HTERT RPE-1 (cell line): Measurements from ENCODE around the gene ASCC1.

ENCODE experiments used
- in situ Hi-C: fragments of 300-500 bp; cut with MboI; formaldehyde crosslinking; loops from 4 replicates; pipeline ENCODE4 v1.14.3; 2020; ENCODE audit warnings: low sequenced_read_pairs

Gene ASCC1

DNA sequence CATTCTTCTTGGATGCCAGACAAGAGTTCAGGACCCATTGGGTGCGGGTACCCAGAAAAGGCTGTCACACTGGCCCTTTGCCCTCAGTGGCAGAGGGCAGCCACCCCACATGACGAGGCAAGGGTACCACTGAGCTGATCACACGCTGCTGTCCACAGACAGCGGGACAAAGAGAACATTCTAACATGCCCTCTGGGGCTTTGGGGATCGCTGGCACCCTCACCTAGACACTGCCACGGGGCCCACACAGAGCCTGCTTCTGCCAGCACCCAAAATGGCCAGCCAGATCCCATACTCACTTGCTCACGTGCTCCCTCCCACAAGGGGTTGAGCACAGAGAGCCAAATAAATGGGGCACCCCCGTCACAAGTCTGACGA is 111.0 kb downstream of the ASCC1 start:
- in situ Hi-C loops, result no loop called here

DNA sequence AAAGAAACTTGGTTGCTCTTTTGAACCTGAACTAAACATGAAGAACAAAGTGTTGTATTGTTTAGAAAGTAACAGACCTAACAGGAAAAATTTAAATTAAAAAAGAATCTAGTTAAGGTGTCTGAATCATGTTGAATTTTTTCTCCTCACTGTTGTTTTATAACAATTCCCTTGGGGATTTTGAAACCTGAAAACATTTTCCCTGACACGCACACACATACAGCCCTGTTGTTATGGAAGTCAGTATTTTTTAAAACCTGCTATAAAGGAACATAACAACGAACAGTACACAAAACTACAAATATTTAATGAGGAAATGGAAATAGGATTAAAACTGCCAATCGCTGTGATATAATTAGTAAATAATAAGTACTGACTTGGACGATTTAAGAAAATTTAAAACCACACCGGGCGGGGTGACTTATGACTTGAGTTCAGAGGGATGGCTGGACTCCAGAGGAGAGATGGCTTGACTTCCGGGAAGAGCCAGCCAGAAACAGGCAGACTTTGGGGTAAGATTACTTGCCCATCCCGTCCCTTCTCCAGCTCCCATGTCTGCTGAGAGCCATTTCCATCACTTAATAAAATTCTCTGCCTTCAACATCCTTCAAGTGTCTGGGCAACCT is 111.5 kb downstream of the ASCC1 start:
- in situ Hi-C loops, result no loop called here

DNA sequence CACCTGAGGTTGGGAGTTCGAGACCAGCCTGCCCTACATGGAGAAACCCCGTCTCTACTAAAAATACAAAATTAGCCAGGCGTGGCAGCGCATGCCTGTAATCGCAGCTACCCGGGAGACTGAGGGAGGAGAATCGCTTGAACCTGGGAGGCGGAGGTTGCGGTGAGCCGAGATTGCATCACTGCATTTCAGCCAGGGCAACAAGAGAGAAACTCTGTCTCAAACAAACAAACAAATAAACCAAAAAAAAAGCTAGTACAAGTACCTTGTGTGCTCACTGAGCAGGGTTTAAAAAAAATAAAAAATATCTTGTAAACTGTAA is 116.5 kb downstream of the ASCC1 start:
- in situ Hi-C loops, result no loop called here

DNA sequence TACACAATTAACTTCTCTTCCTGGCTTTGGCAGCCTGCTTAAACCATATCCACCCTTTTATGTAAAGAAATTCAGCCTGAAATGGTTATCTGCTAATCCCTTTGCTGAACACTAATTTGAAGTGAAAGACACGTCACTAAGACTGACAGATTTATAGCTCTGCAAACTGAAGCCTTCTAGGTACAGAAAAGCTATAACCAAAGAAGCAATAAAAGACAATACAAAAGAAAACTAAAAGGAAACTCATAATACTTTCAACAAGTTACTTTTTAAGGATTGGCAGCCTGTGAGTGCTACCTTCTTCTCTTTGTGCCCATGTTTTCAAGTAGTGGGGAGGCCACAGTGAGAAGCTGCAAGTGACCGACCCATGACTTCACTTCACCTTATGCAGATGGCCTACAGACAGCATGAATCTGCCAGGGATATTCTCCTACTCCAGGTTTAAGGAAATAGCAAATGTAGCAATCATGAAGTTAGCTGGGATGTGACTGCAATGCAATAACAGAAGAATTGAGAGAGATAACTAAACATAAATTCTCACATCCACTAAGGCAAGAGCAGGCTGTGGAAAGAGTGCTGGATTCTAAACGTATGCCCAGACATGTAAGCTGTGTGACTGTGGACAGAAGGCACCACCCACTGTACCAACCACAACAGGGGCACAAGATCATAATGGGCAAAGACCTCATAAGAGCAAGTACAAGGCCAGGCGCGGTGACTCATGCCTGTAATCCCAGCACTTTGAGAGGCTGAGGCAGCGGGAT is 117.1 kb downstream of the ASCC1 start:
- in situ Hi-C loops, result no loop called here

DNA sequence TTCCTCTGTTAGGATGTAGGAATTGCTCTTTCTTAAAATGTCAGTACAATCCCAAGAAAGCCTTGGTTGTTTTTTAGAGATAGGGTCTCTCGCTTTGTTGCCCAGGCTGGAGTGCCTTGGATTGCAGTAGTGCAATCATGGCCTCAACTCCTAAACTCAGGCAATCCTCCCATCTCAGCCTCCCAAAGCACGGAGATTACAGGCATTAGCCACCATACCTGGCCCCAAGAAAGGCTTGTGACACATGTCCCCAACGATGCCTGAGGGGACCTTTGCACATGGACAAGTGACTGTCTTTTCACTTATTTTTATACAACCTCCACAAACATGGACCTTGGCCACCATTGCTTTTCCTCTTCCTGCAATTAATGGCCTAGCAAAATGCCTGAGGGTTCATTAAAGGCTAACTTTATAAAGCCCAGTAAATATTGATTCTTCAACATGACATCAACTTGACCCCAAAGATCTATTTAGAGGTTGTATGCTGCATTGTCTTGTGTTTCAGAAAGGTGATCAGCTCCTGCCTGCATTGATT is 117.7 kb downstream of the ASCC1 start:
- in situ Hi-C loops, result no loop called here

DNA sequence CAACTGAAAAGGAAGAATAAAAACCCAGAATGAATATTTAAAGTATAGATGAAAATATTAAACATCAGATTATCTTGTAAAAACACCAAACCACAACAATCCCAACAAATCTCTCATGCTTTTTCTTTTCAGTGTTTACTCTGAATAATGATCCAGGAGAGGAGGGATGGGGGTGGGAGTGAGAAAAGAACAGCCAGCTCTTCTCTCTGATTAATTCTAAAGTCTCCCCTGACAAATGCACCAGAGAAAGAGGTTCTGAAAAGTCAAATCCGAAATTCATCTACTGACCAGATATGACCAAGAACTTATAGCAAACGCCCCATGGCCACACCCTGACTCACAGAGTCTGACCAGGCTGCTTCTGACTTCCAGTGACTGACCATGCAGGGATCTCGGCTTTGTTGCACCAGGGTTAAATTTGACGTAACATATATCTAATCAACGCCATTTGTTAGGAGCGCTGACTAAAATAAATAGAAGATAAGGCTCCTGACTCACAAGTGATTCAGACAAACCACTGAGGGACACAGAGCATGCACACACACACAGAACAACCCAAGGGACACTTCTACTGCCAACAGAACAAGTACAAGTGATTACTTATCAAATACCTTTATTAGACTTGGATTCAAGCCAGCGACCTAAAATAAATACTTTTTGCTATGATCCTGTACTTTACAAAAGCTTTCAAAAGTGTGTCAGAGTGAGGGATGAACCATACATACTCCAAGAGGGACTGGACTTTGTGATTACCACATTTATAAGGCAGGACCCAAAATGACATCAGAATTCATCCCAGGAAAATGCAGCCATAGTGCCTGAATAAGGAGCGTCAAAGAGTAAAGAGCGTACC is 118.4 kb downstream of the ASCC1 start:
- in situ Hi-C loops, result no loop called here

DNA sequence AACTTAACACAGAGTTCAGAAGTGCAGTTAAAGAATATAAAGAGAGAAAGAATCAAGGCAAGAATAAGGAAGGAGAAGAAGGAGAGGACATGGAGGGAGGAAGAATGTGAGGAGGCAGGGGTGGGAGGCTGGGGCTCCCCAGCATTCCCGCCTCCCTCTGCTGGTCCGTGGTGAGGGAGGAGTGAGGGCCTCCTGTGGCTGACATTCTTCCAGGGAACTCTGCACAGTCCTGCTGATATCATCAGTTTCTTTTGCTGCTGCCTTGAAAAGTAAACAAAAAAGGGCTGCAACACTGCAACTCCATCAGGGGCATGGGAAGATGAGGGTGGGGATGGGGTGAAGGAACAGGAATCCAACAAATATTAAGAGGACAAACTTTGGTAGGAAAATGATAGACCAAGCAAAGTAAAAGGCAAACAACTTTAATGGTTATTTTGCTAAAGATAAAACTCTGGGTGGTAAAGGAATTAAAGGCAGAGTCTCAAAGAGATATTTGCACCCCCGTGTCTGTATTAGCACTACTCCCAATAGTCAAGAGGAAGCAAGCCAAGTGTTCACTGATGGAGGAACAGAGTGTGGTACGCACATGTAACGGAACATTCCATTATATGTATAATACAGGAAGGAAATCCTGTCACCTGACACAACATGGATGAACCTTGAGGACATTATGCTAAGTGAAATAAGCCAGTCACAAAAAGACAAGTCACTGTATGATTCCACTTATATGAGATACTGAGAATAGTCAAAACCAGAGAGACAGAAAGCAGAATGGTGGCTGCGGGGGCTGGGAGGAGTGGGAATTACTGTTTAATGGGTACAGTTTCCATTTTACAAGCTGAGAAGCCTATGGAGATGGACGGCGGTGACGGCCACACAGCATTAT is 119.7 kb downstream of the ASCC1 start:
- in situ Hi-C loops, result no loop called here

DNA sequence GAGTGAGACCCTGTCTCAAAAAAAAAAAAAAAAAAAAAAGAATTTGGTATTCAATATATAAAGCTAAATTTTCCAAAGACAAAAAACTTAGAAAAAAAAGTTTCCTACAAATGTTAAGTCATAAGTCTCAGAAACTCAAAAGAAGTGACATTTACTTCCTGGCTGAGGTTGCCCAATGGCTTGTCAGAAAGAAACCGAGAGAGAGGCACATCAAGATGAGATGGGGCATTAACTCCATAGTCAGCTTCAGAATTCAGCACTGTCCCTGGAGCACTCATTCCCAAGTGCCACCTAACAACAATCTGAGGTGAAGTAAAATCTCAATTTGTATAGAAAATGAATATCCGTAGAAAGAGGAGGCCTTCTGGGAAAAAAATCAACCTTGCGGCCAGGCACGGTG is 120.9 kb downstream of the ASCC1 start:
- in situ Hi-C loops, result no loop called here

DNA sequence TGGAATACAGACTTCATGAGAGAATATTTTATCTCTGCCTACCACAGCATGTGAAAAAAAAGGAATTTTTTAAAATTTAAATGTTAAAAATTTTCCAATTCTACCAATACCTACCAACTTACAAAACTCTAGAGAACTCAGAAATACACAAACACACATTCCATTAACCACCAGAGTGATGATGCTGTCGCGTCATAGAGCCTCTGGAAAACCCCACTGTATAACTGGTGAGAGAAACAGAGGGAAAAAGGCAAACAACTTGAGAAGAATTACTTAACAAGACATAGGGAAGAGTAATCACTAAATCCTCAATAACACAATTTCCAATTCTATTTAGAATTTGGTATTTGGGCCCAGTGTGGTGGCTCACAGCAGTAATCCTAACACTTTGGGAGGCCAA is 121.5 kb downstream of the ASCC1 start:
- in situ Hi-C loops, result no loop called here

DNA sequence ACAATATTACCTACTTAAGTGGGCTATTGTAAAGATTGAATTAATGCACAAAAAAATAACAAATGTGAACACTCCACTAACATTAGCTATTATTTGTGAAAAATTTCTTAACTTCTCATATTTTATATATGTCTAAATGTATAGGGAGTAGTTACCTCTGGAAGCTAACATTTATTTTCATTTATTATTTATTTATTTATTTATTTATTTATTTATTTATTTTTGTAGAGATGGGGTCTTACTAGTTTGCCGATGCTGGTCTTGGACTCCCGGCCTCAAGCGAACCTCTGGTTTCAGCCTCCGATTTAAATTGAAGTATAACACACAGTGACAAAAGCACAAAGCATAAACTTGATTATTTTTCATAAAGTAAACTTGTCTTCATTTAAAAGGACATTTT is 122.6 kb downstream of the ASCC1 start:
- in situ Hi-C loops, result no loop called here

DNA sequence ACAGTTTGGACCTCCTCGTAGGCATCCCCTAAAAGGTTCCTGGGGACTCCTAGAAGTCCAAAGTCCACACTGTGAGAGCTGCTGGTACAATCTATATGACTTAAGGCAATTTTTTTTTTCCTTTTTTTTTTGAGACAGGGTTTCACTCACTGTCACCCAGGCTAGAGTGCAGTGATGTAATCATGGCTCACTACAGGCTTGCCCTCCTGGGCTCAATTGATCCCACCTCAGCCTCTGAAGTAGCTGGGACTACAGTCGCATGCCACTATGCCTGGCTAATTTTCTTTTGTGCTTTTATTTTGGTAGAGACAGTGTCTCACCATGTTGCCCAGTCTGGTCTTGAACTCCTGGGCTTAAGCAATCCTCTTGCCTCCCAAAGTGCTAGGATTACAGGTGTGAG is 123.1 kb downstream of the ASCC1 start:
- in situ Hi-C loops, result no loop called here

DNA sequence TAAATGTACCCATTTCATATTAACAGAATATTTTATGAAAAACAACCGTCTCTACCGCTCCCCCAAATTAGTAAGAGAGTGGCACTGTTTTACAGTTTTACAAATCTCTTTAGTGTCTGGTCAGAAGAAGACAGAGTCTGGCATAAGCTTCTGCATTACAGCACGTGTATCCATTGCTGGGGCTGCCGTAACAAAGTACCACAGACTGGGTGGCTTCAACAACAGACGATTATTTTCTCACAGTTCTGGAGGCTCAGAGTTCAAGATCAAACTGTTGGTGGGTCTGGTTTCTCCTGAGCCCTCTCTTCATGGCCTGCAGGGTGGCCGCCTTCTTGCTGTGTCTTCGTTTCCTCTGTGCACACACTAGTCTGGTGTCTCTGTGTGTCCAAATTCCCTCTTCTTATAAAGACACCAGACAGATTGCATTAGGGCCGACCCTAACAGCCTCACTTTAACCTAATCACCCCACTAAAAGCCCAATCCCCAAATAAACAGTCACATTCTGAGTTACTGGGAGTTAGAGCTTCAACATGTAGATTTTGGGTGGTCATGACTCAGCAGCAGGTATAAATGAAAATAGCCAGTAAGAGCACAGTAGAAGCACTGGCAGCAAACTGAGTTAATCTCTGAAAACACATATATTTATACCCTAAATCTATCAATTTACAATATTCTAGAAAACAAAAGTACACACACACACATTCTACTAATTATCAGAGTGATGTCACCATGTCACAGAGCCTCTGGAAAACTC is 123.7 kb downstream of the ASCC1 start:
- in situ Hi-C loops, result no loop called here

DNA sequence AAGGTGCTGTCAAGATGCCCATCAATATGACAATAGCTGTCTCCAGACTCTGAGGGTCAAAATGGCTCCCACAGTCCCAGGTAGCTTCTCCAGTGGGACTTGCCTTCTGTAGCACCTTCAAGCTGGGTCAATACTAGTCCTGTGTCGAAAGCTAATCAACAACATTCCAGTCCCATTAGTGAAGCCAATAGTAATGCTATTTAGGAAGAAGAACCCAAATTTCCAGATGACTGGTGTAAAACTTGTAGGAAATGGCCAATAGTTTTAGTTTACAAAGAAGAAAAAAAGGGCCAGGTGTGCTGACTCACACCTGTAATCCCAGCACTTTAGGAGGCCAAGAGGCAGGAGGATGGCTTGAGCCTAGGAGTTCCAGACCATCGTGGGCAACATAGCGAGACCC is 125.8 kb downstream of the ASCC1 start:
- in situ Hi-C loops, result no loop called here

DNA sequence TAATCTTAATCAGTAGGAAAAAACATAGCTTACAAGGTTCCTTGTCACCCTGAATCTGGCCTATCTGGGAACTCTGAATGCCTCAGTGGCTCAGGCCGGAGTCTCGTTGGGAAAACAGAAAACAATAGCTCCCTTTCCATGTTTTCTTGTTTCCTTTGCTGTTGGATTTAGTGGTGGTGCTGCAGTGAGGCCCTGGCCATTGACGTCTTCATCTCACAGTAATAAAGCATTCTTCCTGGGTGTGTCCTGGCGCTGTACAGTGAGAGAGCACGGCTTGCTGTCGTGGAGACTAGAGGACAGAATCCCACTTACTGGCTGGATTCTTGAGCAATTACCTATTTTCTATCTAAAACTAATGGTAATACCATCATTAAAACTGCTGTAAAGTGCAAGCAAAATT is 126.5 kb downstream of the ASCC1 start:
- in situ Hi-C loops, result no loop called here

DNA sequence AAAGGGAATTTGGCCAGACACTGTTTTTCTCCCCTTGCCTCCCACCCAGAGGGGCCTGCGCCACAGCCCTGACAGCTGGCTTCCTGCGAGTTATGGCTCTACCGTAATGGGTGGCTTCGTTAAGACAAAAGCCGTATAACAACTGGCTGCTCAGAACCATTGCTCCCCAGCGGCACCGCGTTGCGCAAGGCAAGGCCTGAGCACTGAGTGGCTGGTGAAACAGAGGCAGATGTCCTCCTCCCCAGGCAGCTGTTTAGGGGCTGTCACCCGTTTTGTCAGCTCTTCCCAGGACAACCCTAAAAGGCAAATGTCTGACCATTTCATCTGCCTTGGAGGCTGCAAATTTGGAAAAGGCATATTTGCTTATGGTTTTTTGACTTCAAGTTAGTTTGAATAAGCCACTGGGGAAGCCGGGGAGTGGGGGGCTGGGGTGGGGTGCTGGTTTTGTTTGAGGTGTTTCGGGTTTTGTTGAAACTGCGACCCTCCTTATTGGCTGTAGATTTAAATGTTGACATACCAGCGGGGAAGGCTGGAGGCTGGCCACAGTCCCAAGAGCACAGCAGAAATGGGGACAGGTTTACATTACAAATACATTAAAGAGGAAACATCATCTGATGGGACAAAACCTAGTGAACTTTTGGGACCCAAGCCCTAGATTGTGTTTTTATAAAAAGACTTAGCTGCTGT is 127.0 kb downstream of the ASCC1 start:
- in situ Hi-C loops, result no loop called here

DNA sequence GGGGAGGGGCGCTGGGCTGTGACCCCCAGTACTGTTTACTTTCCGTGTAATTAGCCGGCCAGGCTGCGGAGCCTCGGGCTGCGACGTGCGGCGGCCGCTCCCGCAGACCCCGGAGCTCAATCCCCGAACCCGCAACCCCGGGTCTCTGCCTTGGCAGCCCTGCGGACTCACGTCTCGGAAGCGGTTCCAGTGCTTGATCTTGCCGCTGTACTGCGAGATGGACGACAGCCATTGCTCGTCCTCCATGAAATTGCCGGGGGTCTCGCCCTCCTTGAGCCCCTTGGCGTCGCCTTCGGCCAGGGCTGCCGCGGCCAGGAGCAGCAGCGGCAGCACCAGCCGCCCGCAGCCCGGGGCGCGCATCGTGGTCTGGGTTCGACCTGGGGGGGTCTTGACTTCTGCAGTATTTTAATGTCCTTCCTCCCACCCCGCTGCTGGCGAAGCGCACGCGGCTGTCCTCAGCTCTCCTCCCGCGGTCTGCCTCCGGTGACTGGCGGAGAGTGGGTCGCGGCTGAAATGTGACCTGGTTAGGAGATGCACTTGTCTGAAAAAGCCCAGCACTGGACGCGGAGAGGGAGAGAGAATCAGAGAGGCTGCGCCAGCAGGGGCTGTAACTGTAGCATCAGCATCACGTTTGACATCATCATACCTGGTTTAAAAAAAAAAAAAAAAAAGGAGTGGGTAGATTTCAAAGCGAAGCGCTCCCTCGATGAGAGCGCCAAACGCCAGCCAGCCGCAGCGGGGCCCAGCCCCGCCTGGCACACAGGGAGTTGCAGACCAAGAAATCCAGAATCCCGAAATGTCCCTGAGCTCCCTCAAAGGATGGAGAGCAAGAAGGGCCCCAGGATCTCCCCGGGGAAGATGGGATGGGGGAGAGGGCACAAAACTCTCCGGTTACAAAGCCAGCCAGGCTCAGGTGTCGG is 127.8 kb downstream of the ASCC1 start, which contains the start of gene SPOCK2:
Gene SPOCK2 (minus strand): TSS at position 583 of the 920 bp plus-strand sequence. CDS start 223 bp downstream, at position 360.
- in situ Hi-C loops, result no loop called here

DNA sequence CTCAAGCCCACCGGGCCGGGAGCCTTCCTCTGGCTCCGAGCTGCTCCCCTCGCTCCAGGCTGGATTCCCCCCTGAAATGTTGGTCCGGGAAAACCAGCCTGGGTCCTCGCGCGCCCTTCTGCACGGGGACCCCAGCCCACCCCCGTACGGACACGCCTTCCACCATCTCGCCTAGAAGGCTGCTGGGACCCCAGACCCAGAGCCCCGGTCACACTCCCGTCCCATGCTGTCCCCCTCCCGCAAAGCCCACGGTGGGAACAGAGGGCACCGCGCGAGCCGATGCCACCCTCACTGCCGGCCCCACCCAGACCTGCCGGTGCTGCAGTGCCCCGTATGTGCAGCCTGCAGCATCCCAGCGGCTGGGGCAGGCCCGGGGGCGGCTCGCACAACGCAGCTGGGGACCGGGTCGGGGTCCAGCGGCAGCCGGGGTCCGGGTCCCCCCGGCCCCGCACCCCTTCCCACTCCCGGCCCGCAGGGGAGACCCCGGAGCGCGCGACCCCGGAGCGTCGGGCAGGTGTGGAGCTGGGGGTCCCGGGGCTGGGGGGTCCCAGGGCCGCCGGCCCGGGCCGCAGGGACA is 128.6 kb downstream of the ASCC1 start:
- in situ Hi-C loops, result no loop called here
